CD14-positive monocyte (primary cell): ENCODE data around the gene MAD1L1. TPM values are rescaled to one million over a fixed set of nuclear protein-coding genes. Genes with fewer than 3 reads are reported as not detected.

Source experiments
- DNase-seq, 3 donors: peaks; one replicate each; pipeline ENCODE4 v3.0.0-alpha.2; 2011 to 2022
- H2AFZ ChIP-seq: 2 replicates; pipeline ENCODE4 v1.6.0; 2012; ENCODE audit warnings: mild to moderate bottlenecking, low read depth, low read length, inconsistent platforms; ENCODE audit not compliant: insufficient read depth, poor library complexity, severe bottlenecking
- H3K27ac ChIP-seq, 2 donors: 1 replicate in 1 of 2; 2 replicates in 1 of 2; pipeline ENCODE4 v1.5.1; 2012 to 2013; ENCODE audit warnings: low read length in 2 of 2, control low read depth in 1 of 2, inconsistent platforms in 1 of 2, low read depth in 1 of 2, mild to moderate bottlenecking in 1 of 2
- H3K27me3 ChIP-seq, 2 donors: one replicate each; pipeline versions ENCODE4 v1.6.0 to v1.6.1; 2011 to 2013; ENCODE audit warnings: low read length in 2 of 2; ENCODE audit not compliant: control insufficient read depth in 2 of 2, insufficient read depth in 2 of 2
- H3K36me3 ChIP-seq, 2 donors: replicated peaks in 1 of 2; 1 replicate in 1 of 2; 2 replicates in 1 of 2; pipeline versions ENCODE4 v1.5.1 to v1.6.1; 2012 to 2013; ENCODE audit warnings: low read length in 2 of 2, control low read depth in 1 of 2, inconsistent platforms in 1 of 2, mild to moderate bottlenecking in 1 of 2; ENCODE audit not compliant: insufficient read depth in 2 of 2, control insufficient read depth in 1 of 2
- H3K4me1 ChIP-seq, 2 donors: 1 replicate in 1 of 2; 2 replicates in 1 of 2; pipeline versions ENCODE4 v1.5.1 to v1.6.1; 2012 to 2013; ENCODE audit warnings: low read length in 2 of 2, control low read depth in 1 of 2, inconsistent platforms in 1 of 2, mild to moderate bottlenecking in 1 of 2, moderate library complexity in 1 of 2; ENCODE audit not compliant: insufficient read depth in 2 of 2, control insufficient read depth in 1 of 2
- H3K4me2 ChIP-seq: replicated peaks from 2 replicates; pipeline ENCODE3; 2012; ENCODE audit warnings: low read length, moderate library complexity, mild to moderate bottlenecking; ENCODE audit not compliant: poor library complexity, severe bottlenecking; ENCODE audit errors: extremely low read depth
- H3K4me3 ChIP-seq, 3 experiments: fragments of 200-600 bp in 1 of 3; sonication (generic) in 1 of 3; replicated peaks in 1 of 3; 1 replicate in 2 of 3; 2 replicates in 1 of 3; pipeline ENCODE4 v1.5.1; 2011 to 2013; ENCODE audit warnings: low read length in 3 of 3, mild to moderate bottlenecking in 3 of 3, control low read depth in 2 of 3, low read depth in 2 of 3, inconsistent platforms in 1 of 3, moderate library complexity in 1 of 3
- H3K79me2 ChIP-seq: 2 replicates; pipeline ENCODE4 v1.6.0; 2012; ENCODE audit warnings: mild to moderate bottlenecking, control low read depth, inconsistent platforms, low read length, moderate library complexity; ENCODE audit not compliant: insufficient read depth
- H3K9ac ChIP-seq: 2 replicates; pipeline ENCODE4 v1.6.0; 2017; ENCODE audit warnings: low read length, mild to moderate bottlenecking; ENCODE audit not compliant: insufficient read depth, poor library complexity, severe bottlenecking
- H3K9me3 ChIP-seq, 2 donors: replicated peaks in 1 of 2; 1 replicate in 1 of 2; 2 replicates in 1 of 2; pipeline versions ENCODE4 v1.5.1 to v1.6.1; 2012 to 2013; ENCODE audit warnings: low read length in 2 of 2, control low read depth in 1 of 2; ENCODE audit not compliant: control insufficient read depth in 1 of 2, insufficient read depth in 1 of 2
- H4K20me1 ChIP-seq: 2 replicates; pipeline ENCODE4 v1.6.0; 2012; ENCODE audit warnings: mild to moderate bottlenecking, low read length, control low read depth, moderate library complexity; ENCODE audit not compliant: insufficient read depth
- H3K27ac Mint-ChIP-seq, 7 donors: one replicate each; pipeline ENCODE4 v1.8.0; 2020; ENCODE audit warnings: mild to moderate bottlenecking in 7 of 7, mixed read lengths in 7 of 7, moderate library complexity in 6 of 7, inconsistent platforms in 2 of 7
- H3K27me3 Mint-ChIP-seq, 3 donors: one replicate each; pipeline ENCODE4 v1.8.0; 2021 to 2022; ENCODE audit warnings: low read depth in 3 of 3, mild to moderate bottlenecking in 3 of 3, mixed read lengths in 3 of 3, moderate library complexity in 3 of 3, inconsistent platforms in 1 of 3
- H3K36me3 Mint-ChIP-seq, 2 donors: one replicate each; pipeline ENCODE4 v1.8.0; 2020; ENCODE audit warnings: mixed read lengths in 2 of 2, inconsistent platforms in 1 of 2, mild to moderate bottlenecking in 1 of 2
- H3K4me1 Mint-ChIP-seq: one replicate; pipeline ENCODE4 v1.8.0; 2020; ENCODE audit warnings: mild to moderate bottlenecking, mixed read lengths
- H3K4me3 Mint-ChIP-seq, 2 donors: one replicate each; pipeline ENCODE4 v1.8.0; 2020; ENCODE audit warnings: mild to moderate bottlenecking in 2 of 2, mixed read lengths in 2 of 2, moderate library complexity in 1 of 2
- H3K9me3 Mint-ChIP-seq, 7 donors: one replicate each; pipeline ENCODE4 v1.8.0; 2020 to 2022; ENCODE audit warnings: mixed read lengths in 7 of 7, mild to moderate bottlenecking in 6 of 7, moderate library complexity in 6 of 7, inconsistent platforms in 2 of 7
- WGBS: methylation state at CpG from one replicate; pipeline ENCODE4 v1.1.5; 2013; ENCODE audit warnings: missing lambda C conversion rate; ENCODE audit not compliant: insufficient coverage; 5-methylcytosine and 5-hydroxymethylcytosine counted together
- intact Hi-C, 2 donors: fragments of 100-400 bp; cut with micrococcal nuclease; formaldehyde crosslinking; loops; one replicate each; pipeline versions ENCODE4 v1.15.0 to v1.15.1; 2023
- polyA plus RNA-seq, 3 donors: library from polyadenylated mRNA; depleted of rRNA in 1 of 3; unstranded in 2 of 3; stranded (reverse) in 1 of 3; fragments of 300-500 nt in 2 of 3; fragments of >200 nt in 1 of 3; fragmentation: Illumina TruSeq in 2 of 3; gene quantifications; 1 replicate in 2 of 3; 2 replicates in 1 of 3; pipeline ENCODE4 v1.2.3, GENCODE V29; 2012 to 2021
- TF ChIP-seq, protein P1 (sequence below): fragments of 200-600 bp; IDR thresholded peaks from one replicate; pipeline ENCODE4 v1.8.0; 2022; ENCODE audit warnings: antibody characterized with exemption, mild to moderate bottlenecking

MAD1L1 gene
- polyA plus RNA-seq, 3 donors = 22.0 to 39.4 (median 33.2) TPM

GRCh38 chr7:2211926-2212325 lies 20.8 kb downstream of the MAD1L1 start:
- H3K9me3 Mint-ChIP-seq = peaks cover 0 to 7% (median 2%) of the 10 kb centered on the region in 7 donors
- H3K4me3 Mint-ChIP-seq = no peak overlapping the region
- intact Hi-C loops = no loop called here
- H3K4me3 ChIP-seq = no peak overlapping the region
- H3K27me3 Mint-ChIP-seq = peaks cover 0 to 2% (median 0%) of the 10 kb centered on the region in 3 donors
- H3K9ac ChIP-seq = no peak overlapping the region
- H3K27me3 ChIP-seq = no peaks in the 10 kb centered on the region
- H3K36me3 ChIP-seq = peaks cover 88 to 98% of the 10 kb centered on the region in 2 donors
- peaks cover 88 to 98% of the 10 kb centered on the region in 2 donors for H3K36me3 Mint-ChIP-seq
- peak overlapping the region in 1 of 7 donors; percentile 15 for H3K27ac Mint-ChIP-seq
- H3K4me1 Mint-ChIP-seq = no peaks in the 10 kb centered on the region
- H3K9me3 ChIP-seq = no peaks in the 10 kb centered on the region
- no peak for DNase-seq
- WGBS = 99% methylated on average over 10 of the region's 13 CpGs
- TF ChIP-seq, protein P1, sequence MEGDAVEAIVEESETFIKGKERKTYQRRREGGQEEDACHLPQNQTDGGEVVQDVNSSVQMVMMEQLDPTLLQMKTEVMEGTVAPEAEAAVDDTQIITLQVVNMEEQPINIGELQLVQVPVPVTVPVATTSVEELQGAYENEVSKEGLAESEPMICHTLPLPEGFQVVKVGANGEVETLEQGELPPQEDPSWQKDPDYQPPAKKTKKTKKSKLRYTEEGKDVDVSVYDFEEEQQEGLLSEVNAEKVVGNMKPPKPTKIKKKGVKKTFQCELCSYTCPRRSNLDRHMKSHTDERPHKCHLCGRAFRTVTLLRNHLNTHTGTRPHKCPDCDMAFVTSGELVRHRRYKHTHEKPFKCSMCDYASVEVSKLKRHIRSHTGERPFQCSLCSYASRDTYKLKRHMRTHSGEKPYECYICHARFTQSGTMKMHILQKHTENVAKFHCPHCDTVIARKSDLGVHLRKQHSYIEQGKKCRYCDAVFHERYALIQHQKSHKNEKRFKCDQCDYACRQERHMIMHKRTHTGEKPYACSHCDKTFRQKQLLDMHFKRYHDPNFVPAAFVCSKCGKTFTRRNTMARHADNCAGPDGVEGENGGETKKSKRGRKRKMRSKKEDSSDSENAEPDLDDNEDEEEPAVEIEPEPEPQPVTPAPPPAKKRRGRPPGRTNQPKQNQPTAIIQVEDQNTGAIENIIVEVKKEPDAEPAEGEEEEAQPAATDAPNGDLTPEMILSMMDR = no peak
- H3K79me2 ChIP-seq = no peaks in the 10 kb centered on the region
- H3K4me1 ChIP-seq = no peaks in the 10 kb centered on the region
- peaks cover 3% of the 10 kb centered on the region for H4K20me1 ChIP-seq
- H3K27ac ChIP-seq = no peak overlapping the region
- no peak overlapping the region for H3K4me2 ChIP-seq
- H2AFZ ChIP-seq = no peak overlapping the region

- Histone ChIP-seq H3K36me3 (peaks cover 83 to 98% of the 10 kb centered on the region in 2 donors), H3K4me1 (no peaks in the 10 kb centered on the region), H3K27me3 (no peaks in the 10 kb centered on the region), H3K9me3 (no peaks in the 10 kb centered on the region), H3K9ac (no peak overlapping the region), H2AFZ (no peak overlapping the region), H3K79me2 (no peaks in the 10 kb centered on the region), H3K4me3 (no peak overlapping the region), H4K20me1 (peaks cover 3% of the 10 kb centered on the region), H3K27ac (no peak overlapping the region), H3K4me2 (no peak overlapping the region)
- intact Hi-C loops = no loop called here
- Mint-ChIP-seq H3K9me3 (peaks cover 0 to 7% (median 2%) of the 10 kb centered on the region in 7 donors), H3K27ac (peak overlapping the region in 2 of 7 donors; percentile 4 to 51), H3K36me3 (peaks cover 86 to 96% of the 10 kb centered on the region in 2 donors), H3K4me3 (no peak overlapping the region), H3K27me3 (peaks cover 0 to 2% (median 0%) of the 10 kb centered on the region in 3 donors), H3K4me1 (no peaks in the 10 kb centered on the region)
- TF ChIP-seq, protein P1 = no peak
- no peak for DNase-seq
- 95% methylated on average over 15 of the region's 15 CpGs for WGBS
These were observed 21.4 kb downstream of the MAD1L1 start for GRCh38 chr7:2211259-2211880.
